Measurements from ENCODE around the gene DDX10. TPM values are rescaled to one million over a fixed set of nuclear protein-coding genes. Genes with fewer than 3 reads are reported as not detected.

DDX10 gene
- total RNA-seq, 1 experiment from 2014 or later = 78.3 TPM

DNA sequence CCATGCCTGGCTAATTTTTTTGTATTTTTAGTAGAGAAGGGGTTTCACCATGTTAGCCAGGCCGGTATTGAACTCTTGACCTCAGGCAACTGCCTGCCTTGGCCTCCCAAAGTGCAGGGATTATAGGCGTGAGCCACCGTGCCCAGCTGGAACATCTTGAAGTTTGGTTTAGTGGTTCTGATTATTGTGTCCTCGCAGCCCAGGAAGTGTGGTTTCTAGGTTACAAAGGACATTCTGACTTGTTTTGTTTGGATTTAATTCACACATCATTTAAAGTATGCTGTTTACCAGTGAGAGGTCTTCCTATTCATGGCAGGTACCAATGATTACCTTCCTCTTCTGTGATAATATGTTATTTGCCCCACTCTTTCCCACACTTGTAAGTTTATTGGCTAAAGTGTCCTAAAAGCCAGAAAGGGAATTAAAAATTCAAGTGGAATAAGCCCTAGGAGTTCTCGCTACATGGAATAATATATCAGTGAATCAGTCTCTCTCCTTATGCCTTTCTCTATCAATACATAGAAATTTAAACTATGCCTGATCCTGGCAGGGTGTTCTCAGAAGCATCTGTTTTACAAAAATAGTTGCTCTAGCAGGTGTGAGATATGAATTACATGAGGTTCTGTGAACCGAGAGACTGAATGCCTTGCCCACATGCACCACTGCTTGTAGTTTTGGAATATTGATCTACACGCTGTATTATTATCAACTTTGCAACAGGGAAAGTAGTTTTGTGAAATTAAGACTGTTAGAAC, 263.1 kb downstream of the DDX10 start:
- no peaks in the 10 kb centered on the region for H3K27me3 ChIP-seq (replicated peaks; ENCODE audit: control insufficient read depth, insufficient read depth, low read length)
- ChIA-PET CTCF (no interaction called here), POLR2A (no interaction called here)
- peaks cover 7% of the 10 kb centered on the region for H3K4me1 Mint-ChIP-seq (ENCODE audit: low read depth, unreplicated experiment)
- DNase-seq = no peak
- intact Hi-C loops (cut with micrococcal nuclease; ENCODE audit: unreplicated experiment) = no loop called here
- H3K4me1 ChIP-seq = no peaks in the 10 kb centered on the region
- H3K9me3 Mint-ChIP-seq (ENCODE audit: unreplicated experiment) = no peaks in the 10 kb centered on the region
- no peaks in the 10 kb centered on the region for H3K9me3 ChIP-seq
- H3K27ac Mint-ChIP-seq (ENCODE audit: unreplicated experiment) = no peak overlapping the region
- H3K36me3 ChIP-seq (ENCODE audit: control insufficient read depth, insufficient read depth, low read length) = no peaks in the 10 kb centered on the region
- no peak overlapping the region for H3K4me3 Mint-ChIP-seq (ENCODE audit: unreplicated experiment)
- no peak overlapping the region for H3K4me3 ChIP-seq (ENCODE audit: low read depth, low read length)
- TF ChIP-seq CTCF (IDR thresholded peaks at IDR 0.05; ENCODE audit: insufficient read depth in 1 of 2, low read depth in 1 of 2, low read length in 1 of 2, severe bottlenecking in 1 of 2, unreplicated experiment in 1 of 2) = no peak
- no TSS peak for BruUV-seq (replicated peaks)
- H3K27me3 Mint-ChIP-seq (ENCODE audit: insufficient read depth, unreplicated experiment) = no peaks in the 10 kb centered on the region
- H3K36me3 Mint-ChIP-seq (ENCODE audit: insufficient read depth, unreplicated experiment) = no peaks in the 10 kb centered on the region

DNA sequence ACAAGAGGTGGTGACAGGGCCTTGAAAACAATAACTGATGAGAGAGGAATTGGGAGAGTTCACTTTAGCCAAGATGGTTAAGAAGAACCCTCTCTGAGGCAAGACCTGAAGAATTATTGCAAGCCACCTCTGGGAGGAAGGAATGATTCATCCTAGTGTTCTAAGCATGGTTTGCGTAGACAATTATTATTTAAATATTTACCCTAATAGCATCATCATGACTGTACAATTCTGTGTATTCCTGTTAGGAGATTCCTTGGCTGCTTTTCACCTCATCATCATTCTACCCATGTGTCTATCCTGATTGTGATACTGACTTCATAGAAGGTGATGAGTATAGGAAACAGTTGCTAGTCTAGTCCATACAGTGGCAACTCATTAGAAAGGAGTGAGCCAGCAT, 264.4 kb downstream of the DDX10 start:
- TF ChIP-seq CTCF (IDR thresholded peaks at IDR 0.05; ENCODE audit: insufficient read depth in 1 of 2, low read depth in 1 of 2, low read length in 1 of 2, severe bottlenecking in 1 of 2, unreplicated experiment in 1 of 2) = no peak
- Mint-ChIP-seq H3K27me3 (ENCODE audit: insufficient read depth, unreplicated experiment) (no peaks in the 10 kb centered on the region), H3K4me1 (ENCODE audit: low read depth, unreplicated experiment) (peaks cover 7% of the 10 kb centered on the region), H3K9me3 (ENCODE audit: unreplicated experiment) (no peaks in the 10 kb centered on the region), H3K36me3 (ENCODE audit: insufficient read depth, unreplicated experiment) (no peaks in the 10 kb centered on the region), H3K4me3 (ENCODE audit: unreplicated experiment) (no peak overlapping the region), H3K27ac (ENCODE audit: unreplicated experiment) (no peak overlapping the region)
- Histone ChIP-seq H3K36me3 (ENCODE audit: control insufficient read depth, insufficient read depth, low read length) (no peaks in the 10 kb centered on the region), H3K9me3 (no peaks in the 10 kb centered on the region), H3K4me1 (no peaks in the 10 kb centered on the region), H3K4me3 (ENCODE audit: low read depth, low read length) (no peak overlapping the region), H3K27me3 (replicated peaks; ENCODE audit: control insufficient read depth, insufficient read depth, low read length) (no peaks in the 10 kb centered on the region)
- POLR2A ChIA-PET = no interaction called here
- intact Hi-C loops (cut with micrococcal nuclease; ENCODE audit: unreplicated experiment) = no loop called here
- CTCF ChIA-PET = no interaction called here
- DNase-seq = no peak
- BruUV-seq (replicated peaks) = no TSS peak

DNA sequence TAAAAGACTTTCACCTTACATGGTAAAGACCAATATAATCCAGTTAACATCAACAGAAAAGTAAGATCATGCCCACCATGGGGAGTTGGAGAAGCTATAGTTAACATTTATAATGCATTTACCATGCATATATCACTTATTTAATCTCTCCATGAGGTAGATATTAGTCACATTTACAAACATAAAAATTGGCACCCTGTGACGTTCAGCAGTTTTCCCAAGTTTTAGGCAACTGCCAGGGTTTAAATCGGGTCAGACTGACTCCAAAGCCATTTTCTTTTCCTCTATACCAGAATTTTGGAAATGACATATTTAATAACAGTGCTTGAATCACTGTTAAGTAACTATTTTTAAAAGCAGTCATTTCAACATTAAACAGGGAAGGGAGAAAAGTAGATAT, 266.3 kb downstream of the DDX10 start:
- Histone ChIP-seq H3K9me3 (no peaks in the 10 kb centered on the region), H3K4me3 (ENCODE audit: low read depth, low read length) (no peak overlapping the region), H3K27me3 (replicated peaks; ENCODE audit: control insufficient read depth, insufficient read depth, low read length) (no peaks in the 10 kb centered on the region), H3K4me1 (no peaks in the 10 kb centered on the region), H3K36me3 (ENCODE audit: control insufficient read depth, insufficient read depth, low read length) (no peaks in the 10 kb centered on the region)
- TF ChIP-seq CTCF (IDR thresholded peaks at IDR 0.05; ENCODE audit: insufficient read depth in 1 of 2, low read depth in 1 of 2, low read length in 1 of 2, severe bottlenecking in 1 of 2, unreplicated experiment in 1 of 2) = no peak
- no TSS peak for BruUV-seq (replicated peaks)
- no peak for DNase-seq
- CTCF ChIA-PET = no interaction called here
- no peaks in the 10 kb centered on the region for H3K9me3 Mint-ChIP-seq (ENCODE audit: unreplicated experiment)
- peaks cover 7% of the 10 kb centered on the region for H3K4me1 Mint-ChIP-seq (ENCODE audit: low read depth, unreplicated experiment)
- peaks cover 6% of the 10 kb centered on the region for H3K36me3 Mint-ChIP-seq (ENCODE audit: insufficient read depth, unreplicated experiment)
- no peak overlapping the region for H3K27ac Mint-ChIP-seq (ENCODE audit: unreplicated experiment)
- no peaks in the 10 kb centered on the region for H3K27me3 Mint-ChIP-seq (ENCODE audit: insufficient read depth, unreplicated experiment)
- POLR2A ChIA-PET = no interaction called here
- H3K4me3 Mint-ChIP-seq (ENCODE audit: unreplicated experiment) = no peak overlapping the region
- intact Hi-C loops (cut with micrococcal nuclease; ENCODE audit: unreplicated experiment) = no loop called here

Data from Caco-2 (cell line).